ENCODE measurements around the gene ANKRD62. TPM values are rescaled to one million over a fixed set of nuclear protein-coding genes. Genes with fewer than 3 reads are reported as not detected.
A peak's percentile ranks its signal among the peaks of the same experiment; 100 is the strongest.

ANKRD62 gene
- total RNA-seq, 2 experiments from 2014 or later, result not detected

DNA sequence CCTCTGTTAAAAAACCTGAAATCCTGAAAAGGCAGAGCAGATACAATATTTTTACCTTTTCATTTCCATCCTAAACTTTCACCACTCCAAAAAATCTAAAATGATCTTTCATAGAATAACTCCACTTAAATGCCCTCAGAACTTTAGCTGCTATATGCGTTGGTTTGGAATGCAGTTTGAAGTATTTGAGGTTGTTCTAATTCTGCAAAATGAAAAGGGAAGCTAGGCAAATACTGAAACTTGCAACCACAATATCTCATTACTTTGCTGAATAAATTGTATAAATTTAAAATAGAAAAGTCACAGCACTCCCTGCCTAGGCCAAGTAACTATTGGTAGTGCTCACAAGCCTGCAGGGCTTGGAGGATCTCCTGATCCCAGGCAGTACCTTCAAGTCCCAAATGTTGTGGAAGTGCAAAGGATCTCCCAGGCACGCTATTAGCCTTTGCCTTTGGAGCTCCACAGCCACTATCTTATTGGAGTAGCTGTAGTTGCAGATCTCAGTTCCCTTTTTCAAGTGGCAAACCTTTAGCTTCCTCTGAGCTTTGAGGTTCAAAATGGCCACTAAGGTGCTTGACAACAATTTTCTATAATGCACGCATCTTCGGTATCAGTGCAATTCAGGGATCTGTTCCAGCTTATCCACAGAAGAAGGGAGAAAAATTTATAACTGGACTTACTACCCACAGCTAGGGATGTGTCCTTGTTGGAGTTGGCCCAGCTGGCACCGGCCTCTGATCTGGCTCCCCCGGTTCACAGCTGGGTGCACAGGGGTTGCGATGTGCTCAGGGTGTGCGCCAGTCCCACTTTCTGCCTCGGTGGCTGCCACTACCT is 43.4 kb upstream of the ANKRD62 start:
- H3K27me3 ChIP-seq (ENCODE audit: control insufficient read depth in 1 of 2, insufficient read depth in 2 of 2, low read length in 2 of 2), result no peaks in the 10 kb centered on the region
- no peaks in the 10 kb centered on the region for H3K4me1 ChIP-seq (ENCODE audit: insufficient read depth, low read length)
- H3K9me3 Mint-ChIP-seq, result no peaks in the 10 kb centered on the region
- no peaks in the 10 kb centered on the region for H3K36me3 ChIP-seq (ENCODE audit: insufficient read depth, low read length)
- TF ChIP-seq CTCF (IDR thresholded peaks at IDR 0.05), result no peak
- ATAC-seq (ENCODE audit: poor library complexity) (no peak), DNase-seq (peak in 2 of 14 experiments; percentile 5 to 15)
- H3K27ac Mint-ChIP-seq, result no peak overlapping the region
- intact Hi-C loops (cut with DNase I, micrococcal nuclease), result no loop called here
- no peak overlapping the region for H3K4me3 ChIP-seq (ENCODE audit: low read length)
- H3K27ac ChIP-seq (ENCODE audit: low read depth in 1 of 2, low read length in 2 of 2), result no peak overlapping the region
- H3K9me3 ChIP-seq (ENCODE audit: control insufficient read depth in 1 of 2, insufficient read depth in 1 of 2, low read length in 2 of 2), result no peaks in the 10 kb centered on the region
- no peaks in the 10 kb centered on the region for H3K36me3 Mint-ChIP-seq (ENCODE audit: low read depth)
- H3K4me1 Mint-ChIP-seq (ENCODE audit: low read depth), result no peaks in the 10 kb centered on the region
- no peak overlapping the region for H3K4me3 Mint-ChIP-seq
- peaks cover 5% of the 10 kb centered on the region for H3K27me3 Mint-ChIP-seq
- ChIA-PET CTCF (interaction anchor here (0.5 kb wide), 1 partner anchor 630 kb away, joined by 3 read pairs; no protein-coding TSS in a partner anchor), POLR2A (no interaction called here)

GRCh38 chr18:12052866-12053265 is 40.8 kb upstream of the ANKRD62 start:
- Histone ChIP-seq H3K4me1 (ENCODE audit: insufficient read depth, low read length) (no peaks in the 10 kb centered on the region), H3K4me3 (ENCODE audit: low read length) (no peak overlapping the region), H3K36me3 (ENCODE audit: insufficient read depth, low read length) (no peaks in the 10 kb centered on the region), H3K27me3 (ENCODE audit: control insufficient read depth in 1 of 2, insufficient read depth in 2 of 2, low read length in 2 of 2) (no peaks in the 10 kb centered on the region), H3K9me3 (ENCODE audit: control insufficient read depth in 1 of 2, insufficient read depth in 1 of 2, low read length in 2 of 2) (no peaks in the 10 kb centered on the region), H3K27ac (ENCODE audit: low read depth in 1 of 2, low read length in 2 of 2) (no peak overlapping the region)
- ATAC-seq (ENCODE audit: poor library complexity) (no peak), DNase-seq (no peak)
- Mint-ChIP-seq H3K27me3 (peaks cover 5% of the 10 kb centered on the region), H3K4me1 (ENCODE audit: low read depth) (no peaks in the 10 kb centered on the region), H3K4me3 (no peak overlapping the region), H3K36me3 (ENCODE audit: low read depth) (no peaks in the 10 kb centered on the region), H3K9me3 (no peaks in the 10 kb centered on the region), H3K27ac (no peak overlapping the region)
- CTCF ChIA-PET, result no interaction called here
- intact Hi-C loops (cut with DNase I, micrococcal nuclease), result no loop called here
- POLR2A ChIA-PET, result no interaction called here
- TF ChIP-seq CTCF (IDR thresholded peaks at IDR 0.05), result no peak

DNA sequence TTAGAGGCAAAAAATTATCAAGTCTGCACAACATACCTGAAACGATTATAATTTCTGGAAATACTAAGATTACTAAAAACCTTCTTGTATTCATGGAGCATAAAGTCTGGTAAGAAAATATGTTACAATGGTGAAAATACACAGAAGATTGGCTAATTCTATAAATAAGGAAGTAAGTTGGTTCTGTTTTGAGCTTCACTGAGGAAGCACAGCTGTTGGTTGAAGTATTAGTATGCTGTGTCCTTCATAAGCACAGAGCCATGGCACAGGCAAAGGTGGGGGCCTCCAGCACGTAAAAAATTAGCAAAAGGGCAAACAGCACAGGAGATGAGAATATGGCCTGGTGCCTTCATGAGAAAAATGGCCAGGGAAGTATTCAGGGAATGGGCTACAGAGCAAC is 40.4 kb upstream of the ANKRD62 start:
- no peak for TF ChIP-seq CTCF (IDR thresholded peaks at IDR 0.05)
- Histone ChIP-seq H3K4me3 (ENCODE audit: low read length) (no peak overlapping the region), H3K27ac (ENCODE audit: low read depth in 1 of 2, low read length in 2 of 2) (no peak overlapping the region), H3K27me3 (ENCODE audit: control insufficient read depth in 1 of 2, insufficient read depth in 2 of 2, low read length in 2 of 2) (no peaks in the 10 kb centered on the region), H3K9me3 (ENCODE audit: control insufficient read depth in 1 of 2, insufficient read depth in 1 of 2, low read length in 2 of 2) (no peaks in the 10 kb centered on the region), H3K36me3 (ENCODE audit: insufficient read depth, low read length) (no peaks in the 10 kb centered on the region), H3K4me1 (ENCODE audit: insufficient read depth, low read length) (no peaks in the 10 kb centered on the region)
- ATAC-seq (ENCODE audit: poor library complexity), result no peak
- DNase-seq, result peak in 2 of 14 experiments; percentile 6 to 10
- Mint-ChIP-seq H3K9me3 (no peaks in the 10 kb centered on the region), H3K27me3 (peaks cover 5% of the 10 kb centered on the region), H3K27ac (no peak overlapping the region), H3K4me1 (ENCODE audit: low read depth) (no peaks in the 10 kb centered on the region), H3K4me3 (no peak overlapping the region), H3K36me3 (ENCODE audit: low read depth) (no peaks in the 10 kb centered on the region)
- intact Hi-C loops (cut with DNase I, micrococcal nuclease), result no loop called here
- ChIA-PET CTCF (no interaction called here), POLR2A (no interaction called here)

Measured in CD4-positive, alpha-beta T cell (primary cell).